ENCODE results near the gene DMD.

DNA sequence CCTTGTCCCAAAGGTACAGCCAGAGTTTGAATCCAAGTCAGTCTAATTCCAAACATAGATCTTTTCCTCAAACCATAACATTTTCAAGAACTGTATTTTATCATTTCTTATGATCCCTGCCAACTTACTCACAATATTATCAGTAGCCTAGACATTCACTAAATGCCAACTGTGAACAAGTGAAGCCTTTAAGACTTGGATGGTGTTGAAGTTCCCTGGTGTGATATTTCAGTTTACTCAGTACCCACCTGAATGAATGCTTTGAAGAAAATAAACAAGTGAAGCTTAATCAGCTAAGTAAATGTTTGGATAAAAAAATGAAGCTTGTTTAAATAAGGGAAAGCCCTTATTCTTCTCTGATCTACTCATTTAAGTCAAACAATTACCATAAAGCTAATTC is 1028.3 kb downstream of the DMD start:
- TF ChIP-seq POLR2AphosphoS5 (IDR thresholded peaks at IDR 0.05; ENCODE audit: low read depth, low read length) = no peak
- TF ChIP-seq POLR2A (IDR thresholded peaks at IDR 0.05; ENCODE audit: low read depth, low read length) = no peak
